Occipital lobe (tissue), 2 donors: ENCODE measurements around the gene PTER. TPM values are rescaled to one million over a fixed set of nuclear protein-coding genes. Genes with fewer than 3 reads are reported as not detected.
A peak's percentile ranks its signal among the peaks of the same experiment; 100 is the strongest.

ENCODE experiments used
- DNase-seq: peaks from one replicate; lab custom pipeline; 2025; lab: John Stamatoyannopoulos, UW
- total RNA-seq: library from RNA; depleted of rRNA; stranded (reverse); fragments of >200 nt; gene quantifications from one replicate; pipeline ENCODE4 v1.2.3, GENCODE V29; 2014

Gene PTER
- total RNA-seq: 0.62 TPM

- peak; percentile 59 for DNase-seq
These were observed at the start of gene PTER for GRCh38 chr10:16436758-16437539. Gene PTER (plus strand): TSS chr10:16437010. CDS start chr10:16484385, 47,375 bp downstream.

DNA sequence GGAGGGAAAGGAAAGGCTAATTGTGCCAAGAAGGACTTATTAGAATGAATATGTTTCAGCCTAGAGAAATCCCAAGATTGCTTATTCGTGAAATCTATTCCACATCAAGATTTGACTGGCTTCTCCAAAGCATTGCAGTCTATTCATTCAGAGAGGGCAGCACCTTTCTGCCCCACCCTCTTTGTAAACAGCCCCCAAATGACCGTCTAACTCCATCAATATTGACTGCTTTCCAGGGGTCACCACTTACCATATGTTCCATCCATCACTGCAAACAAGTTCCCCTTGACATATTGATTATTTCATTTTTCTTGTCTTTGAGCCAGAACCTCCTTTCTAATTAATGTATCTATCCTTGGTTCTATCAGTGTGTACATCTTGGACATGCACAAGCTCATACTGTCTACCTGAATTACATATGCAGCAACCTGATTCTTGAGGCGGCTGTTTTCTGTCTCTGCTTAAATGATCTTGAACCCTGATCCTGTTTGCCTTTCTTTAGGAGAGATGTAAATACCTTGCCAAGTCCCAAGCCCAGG is 44.2 kb upstream of the PTER start:
- no peak for DNase-seq

GRCh38 chr10:16393271-16393858 is 43.4 kb upstream of the PTER start:
- DNase-seq: no peak

DNA sequence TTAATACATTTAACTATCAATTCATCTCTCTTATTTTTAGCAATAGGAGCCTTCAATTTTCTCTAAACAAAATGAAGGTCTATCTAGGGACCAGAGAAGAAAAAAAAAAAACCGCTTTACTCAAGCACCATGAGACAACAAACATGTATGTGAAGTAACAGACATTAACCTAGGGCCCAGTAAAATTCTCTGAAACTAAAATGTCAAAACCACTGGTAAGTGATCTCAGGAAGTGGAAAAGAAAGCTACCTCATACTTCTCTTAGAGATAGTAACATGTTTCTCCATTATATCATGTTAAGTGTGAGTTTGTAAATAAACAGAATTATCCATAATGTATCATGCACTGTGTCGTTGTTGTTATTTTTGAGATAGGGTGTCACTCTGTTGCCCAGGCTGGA is 35.4 kb upstream of the PTER start:
- no peak for DNase-seq

DNA sequence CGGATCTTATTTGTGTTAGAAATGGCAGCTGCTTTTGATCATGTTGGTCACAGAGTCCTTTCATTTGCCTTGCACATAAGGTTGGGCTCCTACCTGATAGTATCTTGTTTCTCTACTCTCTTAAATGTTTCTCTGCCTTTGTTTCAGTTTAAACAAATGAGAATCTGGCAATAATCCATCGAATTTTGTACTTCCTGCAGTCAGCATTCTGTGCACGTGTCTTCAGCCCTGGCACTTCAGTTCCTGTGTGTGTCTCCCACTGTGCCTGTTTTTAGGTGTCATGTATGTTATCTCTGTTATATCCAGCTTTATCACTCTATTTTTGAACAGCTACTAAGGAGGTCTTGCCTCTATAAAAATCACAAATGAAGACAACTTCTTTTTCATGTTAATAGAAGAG is 28.4 kb upstream of the PTER start:
- DNase-seq: no peak

DNA sequence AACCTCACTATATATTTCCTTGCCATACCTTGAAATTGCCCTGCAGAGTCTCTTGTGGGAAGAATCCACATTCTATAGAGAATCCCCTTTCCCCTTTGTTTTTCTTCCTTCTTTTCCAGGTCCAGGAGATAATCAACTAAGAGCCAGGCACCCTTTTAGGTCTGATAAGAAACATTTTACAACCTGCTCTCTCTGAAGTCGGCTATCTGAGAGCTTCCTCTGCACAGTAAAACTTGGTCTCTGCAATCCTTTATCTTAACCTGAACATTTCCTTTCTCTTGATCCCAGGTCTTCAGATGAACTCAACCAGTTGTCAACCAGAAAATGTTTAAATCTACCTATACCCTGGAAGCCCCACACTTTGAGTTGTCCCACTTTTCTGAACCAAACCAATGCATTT is 19.5 kb upstream of the PTER start:
- DNase-seq: no peak

DNA sequence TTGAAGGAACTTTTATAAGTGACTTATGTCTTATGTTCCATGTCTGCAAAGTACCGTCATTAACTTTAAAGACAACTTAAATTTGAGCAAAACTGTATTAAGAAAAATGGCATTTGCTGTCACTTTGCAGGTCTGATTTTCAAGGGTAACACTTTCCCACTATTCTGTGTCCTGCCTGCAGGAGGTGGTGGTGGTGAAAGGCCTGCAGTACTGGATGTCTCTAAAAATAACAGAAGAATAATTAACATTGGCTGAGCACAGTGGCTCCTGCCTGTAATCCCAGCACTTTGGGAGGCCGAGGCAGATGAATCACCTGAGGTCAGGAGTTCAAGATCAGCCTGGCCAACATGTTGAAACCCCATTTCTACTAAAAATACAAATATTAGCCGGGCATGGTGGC is 13.2 kb upstream of the PTER start:
- no peak for DNase-seq

- peak; percentile 15 for DNase-seq
These were observed 11.4 kb upstream of the PTER start for GRCh38 chr10:16425449-16425848.

DNA sequence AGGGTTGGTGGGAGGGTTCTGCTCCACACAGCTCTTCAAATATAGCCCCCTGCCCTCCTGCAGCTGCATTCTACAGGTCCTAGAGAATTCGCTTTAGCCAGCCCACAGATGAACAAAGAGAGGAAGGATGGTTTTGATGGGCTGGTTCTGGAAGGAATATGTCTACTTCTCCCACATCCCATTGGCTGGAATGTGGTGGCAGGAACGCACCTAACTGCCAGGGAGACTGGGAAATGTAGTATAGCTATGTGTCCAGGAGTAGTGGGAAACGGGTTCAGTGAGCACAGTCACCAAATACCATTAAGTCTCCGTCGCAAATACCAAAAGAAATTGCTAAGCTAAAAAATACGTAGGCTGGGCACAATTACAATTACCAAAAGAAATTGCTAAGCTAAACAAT is 7.3 kb upstream of the PTER start:
- no peak for DNase-seq

DNA sequence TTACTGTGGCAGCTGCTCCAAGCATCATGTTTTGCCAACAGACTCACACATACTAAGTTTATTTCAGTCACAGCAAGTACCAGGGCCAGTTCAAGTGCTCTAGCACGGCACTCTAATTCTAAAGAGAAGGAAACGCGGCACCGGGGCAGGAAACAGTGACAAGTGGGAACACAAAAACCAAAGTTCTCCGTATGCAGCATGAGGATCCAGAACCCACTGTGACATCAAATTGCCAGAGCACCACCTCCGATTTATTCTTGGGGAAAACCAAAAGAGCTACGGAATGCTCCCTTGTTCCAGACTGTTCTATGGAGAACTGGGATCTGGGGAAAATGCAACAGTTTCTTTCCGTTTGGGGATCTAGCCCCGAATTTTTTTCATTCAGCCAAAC is 448 bp upstream of the PTER start:
- DNase-seq: no peak

GRCh38 chr10:16437540-16437894 is 707 bp downstream of the PTER start:
- no peak for DNase-seq

- DNase-seq: no peak
These were observed 2.5 kb downstream of the PTER start for GRCh38 chr10:16439295-16439694.

DNA sequence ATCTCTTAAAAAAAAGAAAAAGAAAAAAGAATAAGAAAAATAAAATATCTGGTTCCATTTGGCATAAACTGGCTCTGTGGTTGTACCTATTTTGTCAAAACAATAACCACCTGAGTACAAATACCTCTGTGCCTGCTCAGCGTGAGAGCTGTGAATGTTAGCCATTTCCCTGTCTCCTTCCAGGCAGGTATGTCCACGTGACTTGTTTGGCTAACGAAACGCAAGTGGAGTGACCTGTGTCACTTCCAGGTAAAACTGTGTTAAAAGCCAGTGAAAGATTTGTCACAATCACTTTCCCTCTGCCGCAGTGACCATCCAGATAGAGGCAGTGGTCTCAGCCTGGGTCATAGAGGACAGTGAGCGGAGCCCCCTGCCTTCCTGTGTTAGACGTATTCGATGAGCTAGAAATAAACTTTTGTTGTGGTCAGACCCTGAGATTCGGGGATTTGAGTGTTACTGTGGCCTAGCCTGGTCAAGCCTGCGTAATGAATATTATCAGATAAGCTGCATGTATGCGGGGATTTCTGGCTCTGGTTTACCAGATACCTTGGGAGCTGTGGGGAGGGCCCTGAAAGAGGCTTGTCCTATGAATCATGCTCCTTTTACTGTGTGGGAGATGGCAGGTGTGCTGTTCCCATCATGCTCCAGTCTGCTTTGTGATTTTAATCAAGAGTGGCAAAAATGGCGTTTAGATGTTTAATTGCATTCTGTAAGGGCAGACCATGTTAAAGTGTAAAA is 3.8 kb downstream of the PTER start:
- DNase-seq: no peak

- no peak for DNase-seq
These were observed 4.5 kb downstream of the PTER start for GRCh38 chr10:16441173-16441840.

DNA sequence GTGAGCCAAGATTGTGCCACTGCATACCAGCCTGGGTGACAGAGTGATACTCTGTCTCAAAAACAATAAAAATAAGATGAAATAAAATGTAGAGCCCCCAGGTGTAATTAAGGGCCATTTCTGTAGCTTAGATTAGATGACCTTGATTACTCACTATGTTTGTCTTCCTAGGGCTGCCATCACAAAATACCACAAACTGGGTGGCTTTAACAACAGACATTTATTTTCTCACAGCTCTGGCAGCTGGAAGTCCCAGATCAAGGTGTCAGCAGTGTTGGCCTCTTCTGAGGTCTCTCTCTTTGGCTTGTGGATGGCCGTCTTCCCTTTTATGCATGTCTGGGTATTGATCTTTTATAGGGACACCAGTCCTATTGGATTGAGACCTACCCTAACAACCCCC is 6.1 kb downstream of the PTER start:
- no peak for DNase-seq

GRCh38 chr10:16445770-16446469 is 9.1 kb downstream of the PTER start:
- DNase-seq: no peak

GRCh38 chr10:16449454-16449853 is 12.6 kb downstream of the PTER start:
- DNase-seq: no peak

- DNase-seq: no peak
These were observed 21.6 kb downstream of the PTER start for GRCh38 chr10:16458166-16458955.

- no peak for DNase-seq
These were observed 22.7 kb downstream of the PTER start for GRCh38 chr10:16459423-16459939.

DNA sequence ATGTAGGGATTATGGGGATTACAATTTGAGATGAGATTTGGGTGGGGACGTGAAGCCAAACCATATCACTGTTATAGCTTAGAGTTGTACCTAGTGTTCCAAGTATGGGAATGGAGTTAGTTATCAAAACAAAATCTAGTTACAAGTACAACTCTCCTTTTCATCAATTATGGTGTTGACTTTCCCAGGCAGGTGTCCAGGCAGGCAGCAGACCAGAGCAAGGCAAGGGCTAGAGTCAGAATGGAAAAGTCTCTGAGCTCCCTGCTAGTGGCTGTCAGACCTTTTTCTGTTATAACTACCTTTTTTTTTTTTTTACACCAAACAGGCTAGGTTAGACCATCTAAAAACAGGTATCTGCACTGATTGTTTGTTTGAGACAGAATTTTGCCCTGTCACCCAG is 29.2 kb downstream of the PTER start:
- no peak for DNase-seq
